Progenitor cell of endocrine pancreas (in vitro differentiated cells): Measurements from ENCODE around the gene KIF16B. TPM values are rescaled to one million over a fixed set of nuclear protein-coding genes. Genes with fewer than 3 reads are reported as not detected.

Source experiments
- DNase-seq: peaks from one replicate; pipeline ENCODE4 v3.0.0; 2021; ENCODE audit warnings: low spot score; ENCODE audit not compliant: unreplicated experiment
- H3K27ac Mint-ChIP-seq: 2 replicates; pipeline ENCODE4 v1.8.0; 2021; ENCODE audit warnings: mild to moderate bottlenecking, moderate library complexity, mixed read lengths
- H3K27me3 Mint-ChIP-seq: 2 replicates; pipeline ENCODE4 v1.8.0; 2021; ENCODE audit warnings: mixed read lengths
- H3K36me3 Mint-ChIP-seq: 2 replicates; pipeline ENCODE4 v1.8.0; 2022; ENCODE audit warnings: mixed read lengths; ENCODE audit not compliant: insufficient read depth
- H3K4me1 Mint-ChIP-seq: 2 replicates; pipeline ENCODE4 v1.8.0; 2021; ENCODE audit warnings: low read depth, mixed read lengths
- H3K4me3 Mint-ChIP-seq: 2 replicates; pipeline ENCODE4 v1.8.0; 2021; ENCODE audit warnings: low read depth, mild to moderate bottlenecking, moderate library complexity, mixed read lengths
- H3K9me3 Mint-ChIP-seq: 2 replicates; pipeline ENCODE4 v1.8.0; 2021; ENCODE audit warnings: low read depth, mixed read lengths
- total RNA-seq: library from RNA; stranded (reverse); gene quantifications from 2 replicates; pipeline ENCODE4 v1.2.1, GENCODE V29; 2021
- TF ChIP-seq, protein P1 (sequence below): fragments of 200-600 bp; sonication (generic); IDR thresholded peaks from one replicate; pipeline ENCODE4 v1.5.0; 2021; ENCODE audit warnings: antibody characterized with exemption, mild to moderate bottlenecking; ENCODE audit not compliant: unreplicated experiment

The KIF16B gene
- total RNA-seq, 1 donor from 2014 or later: 10.8 TPM

GRCh38 chr20:16481977-16482376 is 91.3 kb downstream of the KIF16B start:
- Mint-ChIP-seq H3K36me3 (peaks cover 5% of the 10 kb centered on the region), H3K9me3 (no peaks in the 10 kb centered on the region), H3K4me1 (no peaks in the 10 kb centered on the region), H3K27ac (no peak overlapping the region), H3K4me3 (no peak overlapping the region), H3K27me3 (no peaks in the 10 kb centered on the region)
- DNase-seq: no peak
- TF ChIP-seq, protein P1, sequence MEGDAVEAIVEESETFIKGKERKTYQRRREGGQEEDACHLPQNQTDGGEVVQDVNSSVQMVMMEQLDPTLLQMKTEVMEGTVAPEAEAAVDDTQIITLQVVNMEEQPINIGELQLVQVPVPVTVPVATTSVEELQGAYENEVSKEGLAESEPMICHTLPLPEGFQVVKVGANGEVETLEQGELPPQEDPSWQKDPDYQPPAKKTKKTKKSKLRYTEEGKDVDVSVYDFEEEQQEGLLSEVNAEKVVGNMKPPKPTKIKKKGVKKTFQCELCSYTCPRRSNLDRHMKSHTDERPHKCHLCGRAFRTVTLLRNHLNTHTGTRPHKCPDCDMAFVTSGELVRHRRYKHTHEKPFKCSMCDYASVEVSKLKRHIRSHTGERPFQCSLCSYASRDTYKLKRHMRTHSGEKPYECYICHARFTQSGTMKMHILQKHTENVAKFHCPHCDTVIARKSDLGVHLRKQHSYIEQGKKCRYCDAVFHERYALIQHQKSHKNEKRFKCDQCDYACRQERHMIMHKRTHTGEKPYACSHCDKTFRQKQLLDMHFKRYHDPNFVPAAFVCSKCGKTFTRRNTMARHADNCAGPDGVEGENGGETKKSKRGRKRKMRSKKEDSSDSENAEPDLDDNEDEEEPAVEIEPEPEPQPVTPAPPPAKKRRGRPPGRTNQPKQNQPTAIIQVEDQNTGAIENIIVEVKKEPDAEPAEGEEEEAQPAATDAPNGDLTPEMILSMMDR: no peak

GRCh38 chr20:16479666-16480065 is 93.6 kb downstream of the KIF16B start:
- H3K4me1 Mint-ChIP-seq: peaks cover 9% of the 10 kb centered on the region
- no peaks in the 10 kb centered on the region for H3K27me3 Mint-ChIP-seq
- no peak overlapping the region for H3K27ac Mint-ChIP-seq
- H3K36me3 Mint-ChIP-seq: peaks cover 5% of the 10 kb centered on the region
- no peak for DNase-seq
- no peak overlapping the region for H3K4me3 Mint-ChIP-seq
- H3K9me3 Mint-ChIP-seq: no peaks in the 10 kb centered on the region
- TF ChIP-seq, protein P1: no peak

GRCh38 chr20:16477632-16478031 is 95.6 kb downstream of the KIF16B start:
- TF ChIP-seq, protein P1: no peak
- H3K27me3 Mint-ChIP-seq: no peaks in the 10 kb centered on the region
- H3K4me3 Mint-ChIP-seq: no peak overlapping the region
- peaks cover 1% of the 10 kb centered on the region for H3K9me3 Mint-ChIP-seq
- H3K36me3 Mint-ChIP-seq: peaks cover 4% of the 10 kb centered on the region
- H3K27ac Mint-ChIP-seq: no peak overlapping the region
- DNase-seq: no peak
- H3K4me1 Mint-ChIP-seq: peaks cover 9% of the 10 kb centered on the region

DNA sequence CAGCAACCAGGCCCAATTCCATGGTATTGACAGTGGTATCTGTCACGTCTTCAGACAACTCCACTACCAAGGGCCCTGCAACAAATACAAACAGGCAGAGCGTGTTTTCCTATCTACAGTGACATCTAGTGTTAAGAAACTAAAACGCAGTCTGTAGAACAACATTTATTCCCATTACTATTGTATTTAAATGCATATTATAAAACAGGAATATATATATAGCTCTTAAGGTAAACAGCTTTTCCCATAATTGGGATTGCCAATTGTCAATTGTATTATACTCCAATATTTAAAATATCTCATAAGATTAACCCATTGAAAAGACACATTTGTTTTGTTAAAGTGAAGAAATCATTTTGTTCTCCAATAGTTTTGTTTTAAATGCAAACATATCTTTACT is 97.2 kb downstream of the KIF16B start:
- Mint-ChIP-seq H3K4me1 (peaks cover 10% of the 10 kb centered on the region), H3K4me3 (no peak overlapping the region), H3K27me3 (no peaks in the 10 kb centered on the region), H3K36me3 (peaks cover 7% of the 10 kb centered on the region), H3K9me3 (peaks cover 3% of the 10 kb centered on the region), H3K27ac (no peak overlapping the region)
- DNase-seq: no peak
- TF ChIP-seq, protein P1: peak; percentile 72

DNA sequence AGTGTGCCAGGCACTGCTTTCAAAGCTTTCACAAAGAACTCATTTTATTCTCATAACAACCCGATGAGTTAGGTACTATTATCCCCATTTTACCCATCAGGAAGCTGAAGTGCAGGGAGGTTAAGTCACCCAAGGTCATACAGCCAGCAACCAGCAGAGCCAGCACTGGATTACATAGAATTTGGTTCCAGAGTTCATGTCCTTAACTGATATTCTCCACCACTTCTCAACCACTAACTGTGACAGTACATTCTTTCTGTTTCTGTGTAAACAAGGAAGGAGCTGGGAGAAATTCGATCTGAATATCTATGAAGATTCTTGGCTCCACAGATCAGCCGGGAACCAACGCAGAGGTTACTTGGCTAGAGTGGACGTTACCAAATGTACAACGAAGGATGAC is 98.0 kb downstream of the KIF16B start:
- peaks cover 6% of the 10 kb centered on the region for H3K9me3 Mint-ChIP-seq
- H3K36me3 Mint-ChIP-seq: peaks cover 11% of the 10 kb centered on the region
- peaks cover 10% of the 10 kb centered on the region for H3K4me1 Mint-ChIP-seq
- H3K4me3 Mint-ChIP-seq: no peak overlapping the region
- H3K27ac Mint-ChIP-seq: peak overlapping the region; percentile 67
- TF ChIP-seq, protein P1: no peak
- H3K27me3 Mint-ChIP-seq: no peaks in the 10 kb centered on the region
- no peak for DNase-seq
